Measurements from ENCODE around the gene ATP4A.

The ATP4A gene

DNA sequence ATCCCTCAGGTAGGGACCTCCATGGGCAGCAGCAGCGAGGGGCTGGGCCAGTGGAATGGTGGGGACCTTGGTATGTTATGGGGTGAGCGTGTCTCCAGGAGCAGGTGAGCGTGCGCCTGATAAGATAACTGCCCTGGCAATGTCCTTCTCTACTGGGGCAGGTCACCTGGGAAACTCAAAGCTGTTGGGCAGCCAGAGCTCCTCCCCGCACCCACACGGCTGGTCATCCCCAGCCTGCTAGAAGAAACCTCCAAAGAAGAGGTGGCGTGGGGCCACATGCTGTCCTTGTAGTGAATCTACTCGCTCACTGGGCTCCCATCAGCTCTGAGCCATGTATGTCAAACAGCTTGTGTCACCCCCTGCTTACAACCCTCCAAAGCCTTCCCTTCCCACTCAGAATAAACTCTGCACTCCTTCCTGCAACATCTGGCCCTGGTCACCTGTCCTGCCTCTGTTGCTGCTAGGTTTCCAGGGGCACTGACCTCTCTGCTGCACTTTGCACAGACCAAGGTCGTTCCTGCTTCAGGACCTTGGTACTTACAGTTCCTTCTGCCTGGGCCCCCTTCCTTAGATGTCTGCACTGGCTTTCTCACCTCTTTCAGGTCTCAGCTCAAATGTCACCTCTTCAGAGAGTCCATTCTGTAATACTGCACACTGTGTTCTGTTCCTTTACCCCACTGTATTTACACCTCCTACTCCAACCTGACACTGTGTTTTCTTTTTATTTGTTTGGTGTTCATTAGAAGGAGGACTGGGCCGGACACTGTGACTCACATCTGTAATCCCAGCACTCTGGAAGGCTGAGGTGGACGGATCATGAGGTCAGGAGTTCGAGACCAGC is 1.8 kb upstream of the ATP4A start:
- DNase-seq = no peak

- no peak for DNase-seq
These were observed 682 bp downstream of the ATP4A start for GRCh38 chr19:35562776-35563175.

DNA sequence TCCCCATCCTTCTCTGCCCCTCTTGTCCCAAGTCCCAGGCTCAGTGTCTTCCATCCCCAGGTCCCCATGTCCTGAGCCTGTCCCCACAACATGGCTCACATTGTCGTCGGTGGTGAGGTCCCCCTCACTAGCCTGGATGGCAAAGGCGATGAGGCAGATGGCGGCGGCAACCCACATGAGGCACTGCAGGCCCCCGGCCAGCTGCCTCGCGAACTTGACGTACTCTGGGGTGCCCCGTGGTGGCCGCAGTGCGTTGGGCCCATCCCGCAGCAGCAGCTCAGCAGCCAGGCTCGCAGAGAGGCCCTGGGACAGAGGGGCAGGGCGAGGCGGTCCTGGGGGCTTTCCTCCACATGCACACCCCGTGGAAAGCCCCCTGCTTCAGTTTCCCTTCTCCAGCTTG is 1.1 kb downstream of the ATP4A start:
- no peak for DNase-seq

- no peak for DNase-seq
These were observed 2.0 kb downstream of the ATP4A start for GRCh38 chr19:35561436-35561835.

DNA sequence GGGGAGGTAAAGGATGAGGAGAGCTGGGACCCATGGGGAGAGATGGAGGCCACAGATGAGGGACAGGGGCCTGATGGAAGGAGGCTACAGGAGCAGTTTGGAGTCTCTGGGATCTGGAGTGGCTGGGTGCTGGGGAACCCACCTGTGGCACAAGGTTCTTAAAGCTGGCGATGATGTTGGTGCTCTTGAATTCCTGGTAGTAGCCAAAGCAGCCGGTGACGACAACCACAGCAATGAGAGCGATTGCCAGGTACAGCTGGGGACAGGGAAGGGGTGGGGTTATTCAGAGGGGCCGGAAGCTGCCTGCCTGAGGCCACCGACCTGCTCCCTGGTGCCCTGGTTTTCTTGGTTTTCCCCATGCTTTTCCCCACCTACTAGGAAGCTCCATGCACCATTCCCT is 2.8 kb downstream of the ATP4A start:
- DNase-seq = no peak

- DNase-seq = no peak
These were observed 3.2 kb downstream of the ATP4A start for GRCh38 chr19:35560271-35560670.

DNA sequence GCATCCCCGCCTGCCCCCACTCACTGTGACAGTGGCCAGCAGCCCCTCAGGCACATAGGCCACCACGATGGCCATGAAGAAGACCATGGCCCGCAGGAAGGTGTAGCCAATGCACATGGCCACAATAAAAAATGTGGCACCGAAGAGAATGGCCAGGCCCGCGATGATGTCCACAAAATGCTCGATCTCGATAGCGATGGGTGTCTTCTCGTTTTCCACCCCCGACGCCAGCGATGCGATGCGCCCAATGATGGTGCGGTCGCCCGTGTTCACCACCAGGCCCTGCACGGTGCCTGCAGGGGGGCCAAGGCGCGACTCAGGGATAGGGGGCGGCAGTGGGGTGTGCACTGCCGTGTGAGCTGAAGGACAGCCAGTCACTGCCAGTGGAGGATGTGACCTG is 3.7 kb downstream of the ATP4A start:
- no peak for DNase-seq

DNA sequence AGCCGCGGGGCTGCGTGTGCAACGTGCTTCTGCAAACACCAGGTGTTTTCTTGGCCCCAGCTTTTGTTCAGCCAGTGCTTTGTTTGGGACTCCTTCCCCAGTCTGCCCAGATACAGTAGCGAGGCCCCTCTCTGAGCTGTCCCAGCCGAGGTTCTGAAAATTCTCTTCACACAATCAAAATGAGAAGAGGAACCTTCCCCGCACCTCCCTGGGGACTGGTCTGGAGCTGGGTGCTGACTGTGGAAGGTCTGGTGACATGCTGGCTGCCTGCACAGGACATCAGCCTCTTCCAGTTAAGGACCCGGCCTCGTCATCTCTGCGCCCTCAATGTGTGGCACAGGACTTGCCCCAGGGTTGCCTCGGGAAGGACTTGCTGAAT is 4.2 kb downstream of the ATP4A start:
- DNase-seq = no peak

- DNase-seq = no peak
These were observed 4.8 kb downstream of the ATP4A start for GRCh38 chr19:35558400-35559280.

GRCh38 chr19:35557539-35558399 is 5.7 kb downstream of the ATP4A start:
- peak; percentile 52 for DNase-seq

DNA sequence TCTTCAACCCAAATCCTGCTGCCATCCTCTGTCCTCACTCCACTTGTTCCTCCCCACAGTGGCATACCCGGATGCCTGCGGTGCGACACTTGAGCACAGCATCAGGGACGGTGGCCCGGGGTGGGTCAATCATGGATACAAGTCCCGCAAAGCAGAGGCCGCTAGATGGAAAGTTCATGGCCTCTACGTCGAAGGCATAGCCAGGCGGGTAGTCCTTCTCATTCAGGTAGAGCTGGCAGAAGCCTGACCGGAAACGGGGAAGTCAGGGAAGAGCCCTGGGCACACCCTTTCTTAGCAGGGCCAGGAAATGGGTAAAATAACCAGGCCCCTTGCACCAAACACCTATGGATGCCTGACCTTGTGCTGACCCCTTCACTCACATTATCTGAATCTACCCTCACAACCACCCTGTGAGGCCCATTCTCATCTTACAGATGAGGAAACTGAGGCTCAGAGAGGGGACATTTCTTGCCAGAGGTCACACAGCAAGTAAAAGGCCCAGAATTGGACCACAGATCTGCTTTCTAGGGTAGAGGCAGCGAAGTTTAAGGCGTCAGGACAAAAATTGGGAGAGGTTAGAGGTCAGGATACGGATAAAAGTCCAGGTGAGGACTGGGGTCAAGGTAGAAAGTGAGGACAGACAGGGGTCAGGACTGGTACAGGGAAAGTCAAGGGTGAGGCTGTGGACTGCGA is 6.5 kb downstream of the ATP4A start:
- peak; percentile 1 for DNase-seq

DNA sequence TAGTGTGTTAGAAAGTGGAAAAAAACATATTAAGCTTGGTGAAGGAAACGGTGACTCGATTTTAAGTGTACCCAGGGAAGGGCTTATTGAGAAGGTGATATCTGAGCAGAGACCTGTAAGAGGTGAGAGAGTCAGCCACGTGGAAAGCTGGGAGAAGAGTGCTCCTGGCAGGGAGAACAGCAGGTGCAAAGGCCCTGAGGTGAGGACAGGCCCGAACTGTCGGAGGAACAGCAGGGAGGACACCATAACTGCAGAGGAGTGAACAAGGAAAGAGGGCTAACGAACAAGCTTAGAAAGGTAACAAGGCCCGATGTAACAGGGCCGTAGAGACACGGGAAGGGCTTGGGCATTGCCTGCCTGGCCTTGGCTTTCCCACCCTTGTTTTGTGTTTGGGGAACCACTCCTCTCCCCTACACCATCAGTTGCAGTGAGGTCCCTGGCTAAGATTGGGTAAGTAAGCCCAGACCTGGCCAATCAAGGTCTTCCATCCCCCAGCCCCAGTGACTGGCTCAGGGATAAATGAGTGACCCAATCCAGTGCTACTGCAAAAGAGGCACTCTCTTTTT is 7.3 kb downstream of the ATP4A start:
- DNase-seq = no peak

GRCh38 chr19:35555301-35556005 is 8.0 kb downstream of the ATP4A start:
- DNase-seq = no peak

GRCh38 chr19:35554076-35554475 is 9.4 kb downstream of the ATP4A start:
- DNase-seq = no peak

- DNase-seq = no peak
These were observed 10.0 kb downstream of the ATP4A start for GRCh38 chr19:35553385-35554000.

DNA sequence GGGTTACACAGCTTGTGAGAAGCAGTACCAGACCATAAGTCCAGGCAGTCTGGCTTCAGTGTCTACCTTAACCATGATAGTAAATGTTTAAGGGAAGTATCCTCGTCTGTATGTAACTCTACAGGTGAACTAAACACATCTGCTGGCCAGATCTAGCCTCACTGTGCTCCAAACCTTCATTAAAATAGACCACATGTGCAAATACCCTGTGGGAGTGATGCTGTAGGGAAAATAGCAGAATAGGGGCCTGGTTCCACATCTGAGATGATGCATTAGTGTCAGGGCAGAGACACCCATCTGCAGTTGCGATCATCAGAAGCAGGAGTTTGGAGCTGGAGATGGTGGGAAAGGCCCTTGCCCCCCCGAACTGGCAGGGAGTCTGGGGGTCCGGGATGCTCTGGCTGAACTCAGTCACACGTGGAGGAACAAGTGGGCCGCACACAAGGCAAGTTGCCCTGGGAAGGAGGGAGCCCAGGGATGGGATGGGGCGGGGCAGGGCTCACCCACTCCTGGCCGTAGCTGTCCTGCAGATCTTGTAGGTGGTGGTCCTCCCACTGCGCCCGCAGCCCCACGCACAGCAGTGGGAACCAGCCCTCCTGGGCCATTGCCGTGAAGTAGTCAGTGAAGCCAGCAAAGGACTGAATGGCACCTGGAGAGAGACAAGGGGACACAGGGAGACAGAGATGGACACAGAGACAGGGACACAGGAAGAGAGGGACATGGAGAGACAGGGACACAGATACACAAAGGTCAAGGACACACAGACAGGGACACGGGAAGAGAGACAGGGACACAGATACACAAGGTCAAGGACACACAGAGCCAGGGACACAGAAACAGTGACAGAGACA is 10.7 kb downstream of the ATP4A start:
- no peak for DNase-seq

DNA sequence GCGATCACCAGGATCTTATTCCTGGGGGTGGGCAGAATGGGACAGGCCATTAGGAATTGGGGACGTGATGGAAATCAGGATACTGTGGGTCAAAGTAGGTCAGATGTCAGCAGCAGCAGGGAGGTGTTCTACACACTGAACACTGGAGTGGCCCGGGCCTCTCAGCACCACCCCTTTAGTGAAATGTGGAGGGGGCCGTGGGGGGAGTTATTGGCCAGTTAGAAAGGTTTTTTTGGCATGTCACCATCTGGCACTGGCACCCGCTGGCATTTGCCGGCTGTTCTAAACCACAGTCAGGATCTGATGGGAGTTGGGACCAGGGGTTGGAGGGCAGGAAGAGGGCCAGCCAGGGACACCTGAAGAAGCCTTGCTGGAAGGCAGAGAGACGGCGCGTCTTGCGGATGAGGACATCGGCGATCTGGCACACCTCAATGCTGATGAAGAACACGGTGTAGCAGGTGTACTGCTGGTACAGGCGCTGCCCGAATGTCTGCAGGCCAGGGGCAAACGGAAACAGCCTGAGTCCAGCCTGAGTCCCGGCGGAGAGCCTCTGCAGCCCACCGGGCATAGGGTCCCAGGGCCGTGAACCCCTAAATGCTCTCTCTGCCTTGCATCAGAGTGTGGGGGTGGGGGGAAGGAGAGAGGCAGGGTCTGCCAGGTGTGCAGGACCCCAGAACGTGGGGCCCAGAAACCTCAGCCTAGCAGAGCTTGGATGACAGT is 12.2 kb downstream of the ATP4A start:
- no peak for DNase-seq

GRCh38 chr19:35549879-35550523 is 13.5 kb downstream of the ATP4A start:
- DNase-seq = no peak
